Calu3 (cell line): ENCODE measurements around the gene DNAH7. TPM values are rescaled to one million over a fixed set of nuclear protein-coding genes. Genes with fewer than 3 reads are reported as not detected.

Experiments used
- BruUV-seq: library from RNA; stranded (reverse); fragments of 400-500 nt; replicated peaks from 2 replicates; lab custom pipeline; 2021; lab: Mats Ljungman, UMichigan
- CTCF ChIA-PET: fragments of 300-600 bp; sonication (Branson Sonifier 250); formaldehyde crosslinking; loops from one replicate; lab custom pipeline; 2022; ENCODE audit warnings: antibody characterized with exemption; lab: Charles Lee
- DNase-seq: peaks from one replicate; pipeline ENCODE4 v3.0.0; 2022
- H3K27ac Mint-ChIP-seq: one replicate; pipeline ENCODE4 v1.8.0; 2022; ENCODE audit warnings: mixed read lengths; ENCODE audit not compliant: unreplicated experiment
- H3K27me3 Mint-ChIP-seq: one replicate; pipeline ENCODE4 v1.8.0; 2022; ENCODE audit warnings: mixed read lengths; ENCODE audit not compliant: unreplicated experiment
- H3K36me3 Mint-ChIP-seq: one replicate; pipeline ENCODE4 v1.8.0; 2022; ENCODE audit warnings: mild to moderate bottlenecking, moderate library complexity, mixed read lengths; ENCODE audit not compliant: insufficient read depth, unreplicated experiment
- H3K4me1 Mint-ChIP-seq: one replicate; pipeline ENCODE4 v1.8.0; 2022; ENCODE audit warnings: mild to moderate bottlenecking, low read depth, mixed read lengths; ENCODE audit not compliant: unreplicated experiment
- H3K4me3 Mint-ChIP-seq: one replicate; pipeline ENCODE4 v1.8.0; 2022; ENCODE audit warnings: mild to moderate bottlenecking, low read depth, moderate library complexity, mixed read lengths; ENCODE audit not compliant: unreplicated experiment
- H3K9me3 Mint-ChIP-seq: one replicate; pipeline ENCODE4 v1.8.0; 2022; ENCODE audit warnings: low read depth, mixed read lengths; ENCODE audit not compliant: unreplicated experiment
- CTCF ChIP-seq: fragments of 200-600 bp; IDR thresholded peaks from one replicate; pipeline ENCODE4 v1.8.0; 2022; ENCODE audit warnings: antibody characterized with exemption; ENCODE audit not compliant: unreplicated experiment
- intact Hi-C: fragments of 100-400 bp; cut with micrococcal nuclease; formaldehyde crosslinking; loops from one replicate; pipeline ENCODE4 v1.10.0; 2022; ENCODE audit not compliant: unreplicated experiment
- total RNA-seq: library from RNA; stranded (reverse); gene quantifications from 2 replicates; pipeline ENCODE4 v1.2.3, GENCODE V29; 2022

Gene DNAH7
- total RNA-seq, 1 experiment from 2014 or later: 2.5 TPM

- intact Hi-C loops: no loop called here
- CTCF ChIA-PET: no interaction called here
- Mint-ChIP-seq H3K9me3 (peaks cover 2% of the 10 kb centered on the region), H3K4me3 (no peak overlapping the region), H3K27ac (no peak overlapping the region), H3K27me3 (no peaks in the 10 kb centered on the region), H3K4me1 (no peaks in the 10 kb centered on the region), H3K36me3 (no peaks in the 10 kb centered on the region)
- DNase-seq: no peak
- TF ChIP-seq CTCF: no peak
- no TSS peak for BruUV-seq
These were observed 156.6 kb downstream of the DNAH7 start for GRCh38 chr2:195912079-195912478.

- intact Hi-C loops: no loop called here
- no peaks in the 10 kb centered on the region for H3K36me3 Mint-ChIP-seq
These were observed 158.1 kb downstream of the DNAH7 start for GRCh38 chr2:195910570-195910969.

DNA sequence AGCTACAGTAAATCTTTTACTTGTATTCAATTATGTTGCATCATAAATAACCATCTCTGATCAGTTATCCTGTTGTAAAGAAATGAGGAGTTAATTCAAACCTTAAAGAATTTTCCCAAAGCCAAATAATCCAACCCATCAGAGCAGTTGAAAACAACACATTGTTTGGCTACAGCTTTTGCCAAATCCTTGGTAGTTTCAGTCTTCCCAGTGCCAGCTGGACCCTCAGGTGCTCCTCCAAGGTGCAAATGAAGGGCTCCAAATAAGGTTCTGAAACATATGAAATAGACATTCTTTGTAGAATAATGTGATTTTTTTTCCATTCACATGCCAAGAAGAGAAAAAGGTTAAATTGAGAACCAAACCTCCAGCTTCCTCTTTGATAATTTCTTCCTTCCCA is 158.7 kb downstream of the DNAH7 start:
- intact Hi-C loops: no loop called here

More at GRCh38 chr2:195910570-195910969, 158.1 kb downstream of the DNAH7 start:
- Mint-ChIP-seq H3K4me3 (no peak overlapping the region), H3K27ac (no peak overlapping the region), H3K4me1 (no peaks in the 10 kb centered on the region), H3K9me3 (peaks cover 2% of the 10 kb centered on the region), H3K27me3 (no peaks in the 10 kb centered on the region)
- CTCF ChIA-PET: interaction anchor here (0.5 kb wide), 1 partner anchor 145 kb away, joined by 3 read pairs; no protein-coding TSS in a partner anchor
- no peak for DNase-seq
- no TSS peak for BruUV-seq
- TF ChIP-seq CTCF: no peak

DNA sequence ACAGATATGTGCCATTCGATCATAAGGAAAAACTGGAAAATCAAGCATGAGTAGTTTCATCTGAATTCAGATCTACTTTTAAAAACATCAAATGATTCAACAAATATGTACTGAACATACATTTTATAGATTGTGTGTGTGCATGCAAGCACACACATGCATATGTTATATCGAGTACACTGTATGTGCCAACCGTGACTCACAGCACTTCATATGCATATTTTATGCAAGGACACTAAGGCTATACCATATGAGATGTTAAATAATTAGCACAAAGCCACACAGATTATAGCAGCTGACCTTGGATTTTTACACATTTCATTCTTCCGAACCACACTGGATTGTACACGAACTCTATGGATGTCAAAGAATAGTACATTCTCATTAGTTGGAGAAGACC is 161.2 kb downstream of the DNAH7 start:
- BruUV-seq: no TSS peak
- no peak for DNase-seq
- Mint-ChIP-seq H3K36me3 (no peaks in the 10 kb centered on the region), H3K27ac (no peak overlapping the region), H3K9me3 (peaks cover 2% of the 10 kb centered on the region), H3K4me1 (no peaks in the 10 kb centered on the region), H3K4me3 (no peak overlapping the region), H3K27me3 (no peaks in the 10 kb centered on the region)
- TF ChIP-seq CTCF: no peak
- CTCF ChIA-PET: no interaction called here
- intact Hi-C loops: no loop called here

More for the DNA sequence above, 158.7 kb downstream of the DNAH7 start:
- Mint-ChIP-seq H3K27ac (no peak overlapping the region), H3K36me3 (no peaks in the 10 kb centered on the region), H3K27me3 (no peaks in the 10 kb centered on the region), H3K9me3 (peaks cover 2% of the 10 kb centered on the region), H3K4me1 (no peaks in the 10 kb centered on the region), H3K4me3 (no peak overlapping the region)
- CTCF ChIA-PET: no interaction called here
- BruUV-seq: no TSS peak
- no peak for TF ChIP-seq CTCF
- DNase-seq: no peak
